NAMALWA (cell line): ENCODE data around the gene DRG1.
"Not testable (repeated sequence)": the region's sequence is repeated elsewhere in the genome, so short reads cannot be mapped to it uniquely, and the experiment has no call there.

Experiments used
- DNase-seq: peaks from one replicate; pipeline ENCODE4 v3.0.0-alpha.2; 2015; ENCODE audit warnings: low spot score

The DRG1 gene

DNA sequence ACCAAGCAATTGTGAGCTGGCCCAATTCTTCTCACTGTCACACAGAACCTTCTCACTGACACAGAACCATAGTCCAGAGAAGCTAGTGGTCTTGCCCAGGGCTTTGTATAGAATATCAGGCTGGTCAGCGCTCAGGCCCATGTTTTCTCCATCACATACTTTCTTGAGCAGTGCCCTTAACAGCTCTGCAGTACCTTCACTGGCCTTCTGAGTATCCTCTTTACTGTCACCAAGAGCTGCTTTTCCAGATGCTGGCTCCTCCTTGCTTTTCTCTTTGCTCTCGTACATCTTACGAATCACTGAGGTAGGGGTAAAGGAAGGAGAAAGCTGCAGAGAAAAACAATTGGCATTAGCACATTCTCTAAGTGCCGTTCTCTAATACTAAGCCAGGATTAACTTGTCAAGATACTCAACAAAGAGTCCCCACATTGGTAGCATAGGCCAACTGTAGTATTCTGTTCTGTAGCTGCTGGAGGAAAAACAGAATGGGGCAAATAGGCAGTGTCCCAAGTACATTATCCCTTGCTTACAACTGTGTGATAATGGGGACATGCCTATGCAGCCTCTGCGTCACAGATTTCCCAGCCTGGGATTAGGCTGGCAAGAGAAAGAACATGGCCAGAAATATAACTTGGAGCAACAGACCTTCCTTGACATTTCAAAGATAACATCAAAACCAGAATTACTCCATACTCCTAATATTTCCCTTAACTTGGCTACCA, 43.5 kb downstream of the DRG1 start:
- no peak for DNase-seq

DNA sequence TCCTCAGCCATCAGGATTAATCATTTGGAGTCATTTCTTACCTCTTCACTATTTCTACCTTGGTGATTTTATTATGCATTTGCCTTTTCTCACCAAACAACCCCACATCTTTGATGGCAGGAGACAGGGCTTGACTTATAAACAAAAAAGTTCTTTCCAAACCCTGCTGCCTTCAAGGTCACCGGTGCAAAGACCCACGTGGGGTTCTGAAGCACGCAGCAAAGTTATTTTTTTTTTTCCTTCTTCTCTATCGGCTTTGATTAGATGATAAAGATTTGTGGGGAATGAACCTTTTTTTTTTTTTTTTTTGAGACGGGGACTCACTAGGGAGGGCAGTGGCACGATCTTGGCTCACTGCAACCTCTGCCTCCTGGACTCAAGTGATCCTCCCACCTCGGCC, 44.1 kb downstream of the DRG1 start:
- DNase-seq, result no peak

DNA sequence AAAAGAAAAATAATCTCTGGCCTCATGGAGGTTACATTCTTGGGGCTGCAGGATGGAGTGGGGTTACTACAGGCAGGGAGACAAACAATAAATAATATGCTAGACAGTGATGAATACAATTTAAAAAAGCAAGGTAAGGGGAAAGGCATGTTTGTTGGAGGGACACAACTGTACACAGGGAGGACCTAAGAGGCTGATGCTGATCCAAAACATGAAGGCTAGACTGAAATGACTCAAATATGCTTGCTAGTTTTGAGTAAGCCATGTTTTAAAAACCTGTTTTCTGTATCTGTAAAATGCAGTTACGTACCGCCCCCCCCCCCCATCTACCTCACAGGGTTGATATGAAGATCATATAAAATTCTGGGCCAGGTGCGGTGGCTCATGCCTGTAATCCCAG, 46.2 kb downstream of the DRG1 start:
- DNase-seq, result no peak

- DNase-seq, result no peak
Observed at GRCh38 chr22:31446208-31446607, 46.8 kb downstream of the DRG1 start.

DNA sequence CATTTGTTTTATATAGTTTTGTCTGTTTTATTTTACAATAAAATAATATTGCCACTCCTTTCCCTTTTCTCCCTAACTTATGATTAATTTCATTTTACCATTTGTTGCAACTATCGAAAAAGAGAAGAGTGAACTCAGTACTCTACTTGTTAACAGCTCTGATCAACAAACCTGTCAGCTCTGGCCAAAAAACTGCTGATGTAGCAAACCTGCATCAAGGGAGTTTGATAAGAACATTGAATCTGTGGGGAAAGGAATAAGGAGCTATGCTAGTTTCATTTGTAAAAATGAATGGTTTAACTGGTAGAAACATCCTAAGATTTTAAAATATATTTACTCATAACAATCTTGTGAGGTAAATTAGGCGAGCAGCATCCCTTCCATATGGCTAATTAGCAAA, 47.4 kb downstream of the DRG1 start:
- no peak for DNase-seq

- no peak for DNase-seq
Observed at GRCh38 chr22:31447337-31447736, 47.9 kb downstream of the DRG1 start.

GRCh38 chr22:31448382-31448781, 49.0 kb downstream of the DRG1 start:
- no peak for DNase-seq

GRCh38 chr22:31449506-31449905, 50.1 kb downstream of the DRG1 start:
- DNase-seq, result peak; percentile 20

DNA sequence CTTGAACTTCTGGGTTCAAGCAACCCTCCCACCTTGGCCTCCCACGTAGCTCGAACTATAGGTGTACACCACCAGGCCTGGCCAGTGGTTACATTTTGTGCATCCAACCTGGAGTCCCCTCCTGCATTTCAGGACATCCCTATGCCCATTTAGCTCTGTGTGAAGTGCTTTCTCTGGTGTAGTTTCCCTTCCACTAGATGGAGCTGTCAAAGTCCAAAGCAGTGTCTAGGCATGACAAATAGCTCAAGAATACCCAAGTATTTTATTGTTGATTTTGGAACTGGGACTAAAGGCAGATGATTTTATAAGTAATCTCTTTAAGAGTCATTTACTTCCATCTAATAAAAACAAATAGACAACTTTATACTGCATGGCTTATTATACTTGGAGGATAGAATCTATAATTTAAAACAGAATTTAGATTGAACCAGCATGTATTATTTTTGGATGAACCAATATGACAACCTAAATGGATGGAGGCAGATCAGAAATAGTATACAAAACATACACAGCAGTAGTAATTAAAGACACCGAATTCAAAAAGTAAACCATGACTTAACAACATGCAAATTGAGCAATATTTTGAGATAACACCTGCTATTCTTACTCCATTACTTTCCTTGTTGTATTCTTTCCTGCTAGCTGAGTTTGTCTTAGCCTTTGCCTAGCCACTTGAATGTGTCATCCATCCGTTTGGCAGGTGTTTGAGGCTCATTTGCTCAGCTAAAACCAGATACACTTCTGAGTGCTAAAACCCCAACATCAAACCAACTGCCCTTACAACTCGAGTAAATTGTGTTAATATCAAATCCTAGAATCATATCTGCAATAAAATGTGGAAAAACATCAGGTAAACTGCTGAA, 52.5 kb downstream of the DRG1 start:
- DNase-seq, result peak; percentile 74

DNA sequence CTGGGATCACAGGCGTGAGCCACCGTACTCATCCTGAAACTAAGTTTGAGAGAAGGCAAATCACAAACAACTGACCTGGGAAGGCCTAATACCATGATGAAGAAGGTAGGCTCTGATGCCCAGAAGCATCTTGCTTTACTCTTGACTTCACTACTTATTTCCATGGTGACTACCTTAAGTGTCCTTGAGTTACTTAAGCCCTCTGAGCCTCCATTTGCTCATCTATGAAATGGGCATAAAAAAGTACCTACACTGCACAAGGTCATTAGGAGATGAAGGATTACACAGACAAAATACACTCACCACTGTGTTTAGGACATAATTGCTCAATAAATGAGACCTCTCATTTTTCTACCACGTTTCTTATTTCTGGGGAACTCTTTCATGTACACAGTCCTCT, 62.3 kb downstream of the DRG1 start:
- no peak for DNase-seq

DNA sequence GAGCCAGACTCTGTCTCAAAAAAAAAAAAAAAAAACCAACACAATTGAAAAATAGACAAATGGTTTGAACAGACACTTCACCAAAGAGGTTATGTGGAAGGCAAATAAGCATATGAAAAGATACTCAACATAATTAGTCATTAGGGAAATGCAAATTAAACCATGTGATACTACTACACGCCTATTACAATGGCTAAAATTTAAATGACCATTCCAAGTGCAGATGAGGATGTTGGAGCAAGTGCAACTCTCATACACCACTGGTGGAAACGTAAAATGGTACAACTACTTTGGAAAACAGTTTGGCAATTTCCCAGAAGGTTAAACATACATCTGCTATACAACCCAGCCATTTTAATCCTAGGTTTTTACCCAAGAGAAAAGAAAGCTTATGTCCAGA, 65.9 kb downstream of the DRG1 start:
- DNase-seq, result no peak

DNA sequence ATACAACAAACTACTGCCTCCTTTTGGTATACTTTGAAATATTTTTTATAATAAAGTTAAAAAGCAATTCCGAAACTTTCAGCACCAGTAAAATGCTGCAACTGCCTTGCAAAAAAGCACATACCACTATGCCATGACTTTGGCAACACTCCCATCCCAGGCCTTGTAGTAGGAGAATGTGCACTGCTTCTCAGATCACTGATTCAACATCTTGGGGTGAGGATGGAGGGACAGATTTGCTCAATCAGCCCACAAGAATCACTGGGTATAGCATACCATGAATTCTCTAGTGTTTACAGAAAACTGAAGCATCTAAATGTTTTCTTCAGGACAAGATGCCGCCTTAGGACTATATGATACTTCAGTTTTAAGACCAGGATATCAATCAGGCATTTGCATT, 75.3 kb downstream of the DRG1 start:
- no peak for DNase-seq

DNA sequence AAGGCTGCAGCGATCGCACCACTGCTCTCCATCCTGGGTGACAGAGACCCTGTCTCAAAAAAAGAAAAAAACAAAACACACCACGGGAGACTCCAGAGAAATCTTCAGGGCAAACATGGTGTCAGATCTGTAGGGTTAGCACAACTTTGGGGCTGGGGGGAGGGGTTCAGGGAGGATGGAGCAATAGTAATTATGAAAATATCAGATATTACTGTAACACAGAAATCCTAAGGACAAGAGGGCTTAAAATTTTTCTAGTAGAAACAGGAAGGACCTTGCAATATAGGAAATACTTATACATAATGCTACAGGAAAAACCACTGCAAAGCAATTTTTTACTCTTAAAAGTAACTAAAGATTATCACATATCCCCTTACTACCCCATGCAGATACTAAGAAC, 76.4 kb downstream of the DRG1 start:
- DNase-seq, result no peak

DNA sequence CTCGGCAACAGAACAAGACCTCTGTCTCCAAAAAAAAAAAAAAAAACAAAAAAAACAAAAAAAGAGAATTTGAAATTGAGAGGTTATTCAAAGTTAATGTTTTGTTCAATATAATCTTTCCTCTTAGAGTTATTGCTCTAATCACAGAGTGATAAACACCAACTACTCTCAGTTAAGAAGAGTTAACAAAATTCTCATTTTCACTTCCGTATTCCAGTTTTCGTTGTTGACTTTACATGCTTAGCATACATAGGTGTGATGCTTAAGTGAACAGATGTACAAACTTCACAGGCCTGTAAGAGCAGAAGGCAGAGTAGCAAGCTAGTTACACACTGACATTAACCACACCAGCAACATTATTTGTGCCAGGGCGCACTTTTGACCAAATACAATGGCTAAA, 77.9 kb downstream of the DRG1 start:
- DNase-seq, result peak; percentile 32

DNA sequence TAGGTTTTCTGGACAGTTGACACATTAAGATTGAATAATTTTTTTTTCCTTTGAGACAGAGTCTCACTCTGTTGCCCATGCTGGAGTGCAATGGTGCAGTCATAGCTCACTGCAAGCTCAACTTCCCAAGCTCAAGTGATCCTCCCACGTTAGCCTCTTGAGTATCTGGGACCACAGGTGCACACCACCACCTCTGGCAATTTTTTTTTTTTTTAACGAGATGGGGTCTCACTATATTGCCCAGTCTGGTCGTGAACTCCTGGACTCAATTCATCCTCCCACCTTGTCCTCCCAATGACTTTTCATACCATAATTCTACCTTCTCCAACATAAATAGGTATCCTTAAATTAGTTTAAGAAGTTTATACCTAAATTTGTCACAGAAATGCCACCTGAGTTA, 81.7 kb downstream of the DRG1 start:
- DNase-seq, result no peak

- DNase-seq, result not testable (repeated sequence)
Observed at GRCh38 chr22:31482470-31482869, 83.1 kb downstream of the DRG1 start.
